Measurements from ENCODE around the gene RFC5.

DNA sequence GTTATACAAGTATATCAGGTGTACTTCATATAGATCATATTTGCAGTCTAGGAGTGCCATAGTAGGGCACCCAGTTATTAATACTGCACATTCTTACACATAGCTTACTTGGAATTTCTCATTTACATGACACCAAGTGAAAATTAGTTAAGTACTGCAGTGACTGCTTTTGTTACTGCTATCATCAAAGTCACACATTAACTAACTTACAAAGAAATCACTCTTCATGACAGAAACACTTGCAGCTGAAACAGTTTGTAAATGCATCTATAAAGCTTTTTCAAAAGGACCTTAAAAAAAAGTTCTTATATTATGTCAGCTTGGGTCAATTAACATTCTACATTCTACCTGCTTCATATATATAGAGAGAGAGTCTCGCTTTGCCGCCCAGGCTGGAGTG is 17.8 kb upstream of the RFC5 start:
- TF ChIP-seq, protein P1, sequence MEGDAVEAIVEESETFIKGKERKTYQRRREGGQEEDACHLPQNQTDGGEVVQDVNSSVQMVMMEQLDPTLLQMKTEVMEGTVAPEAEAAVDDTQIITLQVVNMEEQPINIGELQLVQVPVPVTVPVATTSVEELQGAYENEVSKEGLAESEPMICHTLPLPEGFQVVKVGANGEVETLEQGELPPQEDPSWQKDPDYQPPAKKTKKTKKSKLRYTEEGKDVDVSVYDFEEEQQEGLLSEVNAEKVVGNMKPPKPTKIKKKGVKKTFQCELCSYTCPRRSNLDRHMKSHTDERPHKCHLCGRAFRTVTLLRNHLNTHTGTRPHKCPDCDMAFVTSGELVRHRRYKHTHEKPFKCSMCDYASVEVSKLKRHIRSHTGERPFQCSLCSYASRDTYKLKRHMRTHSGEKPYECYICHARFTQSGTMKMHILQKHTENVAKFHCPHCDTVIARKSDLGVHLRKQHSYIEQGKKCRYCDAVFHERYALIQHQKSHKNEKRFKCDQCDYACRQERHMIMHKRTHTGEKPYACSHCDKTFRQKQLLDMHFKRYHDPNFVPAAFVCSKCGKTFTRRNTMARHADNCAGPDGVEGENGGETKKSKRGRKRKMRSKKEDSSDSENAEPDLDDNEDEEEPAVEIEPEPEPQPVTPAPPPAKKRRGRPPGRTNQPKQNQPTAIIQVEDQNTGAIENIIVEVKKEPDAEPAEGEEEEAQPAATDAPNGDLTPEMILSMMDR (IDR thresholded peaks at IDR 0.05 in 2 of 3, conservative IDR thresholded peaks at IDR 0.05 in 1 of 3; ENCODE audit: control insufficient read depth in 2 of 3, extremely low read depth in 1 of 3, insufficient read depth in 1 of 3, low read depth in 3 of 3, low read length in 3 of 3) = no peak
- TF ChIP-seq RFX5 (IDR thresholded peaks at IDR 0.05; ENCODE audit: low read depth, low read length) = no peak
- no peak for TF ChIP-seq SP1 (IDR thresholded peaks at IDR 0.05; ENCODE audit: low read depth, low read length)
- TF ChIP-seq, protein P2, sequence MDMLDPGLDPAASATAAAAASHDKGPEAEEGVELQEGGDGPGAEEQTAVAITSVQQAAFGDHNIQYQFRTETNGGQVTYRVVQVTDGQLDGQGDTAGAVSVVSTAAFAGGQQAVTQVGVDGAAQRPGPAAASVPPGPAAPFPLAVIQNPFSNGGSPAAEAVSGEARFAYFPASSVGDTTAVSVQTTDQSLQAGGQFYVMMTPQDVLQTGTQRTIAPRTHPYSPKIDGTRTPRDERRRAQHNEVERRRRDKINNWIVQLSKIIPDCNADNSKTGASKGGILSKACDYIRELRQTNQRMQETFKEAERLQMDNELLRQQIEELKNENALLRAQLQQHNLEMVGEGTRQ (IDR thresholded peaks at IDR 0.05; ENCODE audit: borderline replicate concordance, low read depth, low read length) = no peak
- TF ChIP-seq DPF2 (IDR thresholded peaks at IDR 0.05) = no peak
- no peak for TF ChIP-seq CBFB (IDR thresholded peaks at IDR 0.05; ENCODE audit: low read depth)
- TF ChIP-seq ZNF24 (IDR thresholded peaks at IDR 0.05) = no peak
- no peak for TF ChIP-seq HDAC2 (IDR thresholded peaks at IDR 0.05)
- TF ChIP-seq TAF1 (IDR thresholded peaks at IDR 0.05; ENCODE audit: borderline replicate concordance, low read depth, low read length) = no peak
- TF ChIP-seq CEBPB (IDR thresholded peaks at IDR 0.05; ENCODE audit: borderline replicate concordance in 1 of 2, low read depth in 2 of 2, low read length in 2 of 2) = no peak
- TF ChIP-seq, protein P3, sequence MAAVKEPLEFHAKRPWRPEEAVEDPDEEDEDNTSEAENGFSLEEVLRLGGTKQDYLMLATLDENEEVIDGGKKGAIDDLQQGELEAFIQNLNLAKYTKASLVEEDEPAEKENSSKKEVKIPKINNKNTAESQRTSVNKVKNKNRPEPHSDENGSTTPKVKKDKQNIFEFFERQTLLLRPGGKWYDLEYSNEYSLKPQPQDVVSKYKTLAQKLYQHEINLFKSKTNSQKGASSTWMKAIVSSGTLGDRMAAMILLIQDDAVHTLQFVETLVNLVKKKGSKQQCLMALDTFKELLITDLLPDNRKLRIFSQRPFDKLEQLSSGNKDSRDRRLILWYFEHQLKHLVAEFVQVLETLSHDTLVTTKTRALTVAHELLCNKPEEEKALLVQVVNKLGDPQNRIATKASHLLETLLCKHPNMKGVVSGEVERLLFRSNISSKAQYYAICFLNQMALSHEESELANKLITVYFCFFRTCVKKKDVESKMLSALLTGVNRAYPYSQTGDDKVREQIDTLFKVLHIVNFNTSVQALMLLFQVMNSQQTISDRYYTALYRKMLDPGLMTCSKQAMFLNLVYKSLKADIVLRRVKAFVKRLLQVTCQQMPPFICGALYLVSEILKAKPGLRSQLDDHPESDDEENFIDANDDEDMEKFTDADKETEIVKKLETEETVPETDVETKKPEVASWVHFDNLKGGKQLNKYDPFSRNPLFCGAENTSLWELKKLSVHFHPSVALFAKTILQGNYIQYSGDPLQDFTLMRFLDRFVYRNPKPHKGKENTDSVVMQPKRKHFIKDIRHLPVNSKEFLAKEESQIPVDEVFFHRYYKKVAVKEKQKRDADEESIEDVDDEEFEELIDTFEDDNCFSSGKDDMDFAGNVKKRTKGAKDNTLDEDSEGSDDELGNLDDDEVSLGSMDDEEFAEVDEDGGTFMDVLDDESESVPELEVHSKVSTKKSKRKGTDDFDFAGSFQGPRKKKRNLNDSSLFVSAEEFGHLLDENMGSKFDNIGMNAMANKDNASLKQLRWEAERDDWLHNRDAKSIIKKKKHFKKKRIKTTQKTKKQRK (IDR thresholded peaks at IDR 0.05; ENCODE audit: low read depth, low read length) = no peak
- no peak for TF ChIP-seq POLR2AphosphoS5 (IDR thresholded peaks at IDR 0.05; ENCODE audit: low read length)

All from GM12878 (cell line).